Fibroblast of lung (primary cell): ENCODE measurements around the gene MTCH1. TPM values are rescaled to one million over a fixed set of nuclear protein-coding genes. Genes with fewer than 3 reads are reported as not detected.

Experiments used
- DNase-seq, 2 donors: peaks; one replicate each; pipeline versions ENCODE4 v3.0.0 to v3.0.0-alpha.2; 2010; ENCODE audit warnings: low read depth in 2 of 2
- H2AFZ ChIP-seq: 2 replicates; pipeline ENCODE4 v1.5.1; 2012; ENCODE audit warnings: low read length, control low read depth, inconsistent platforms
- H3K27ac ChIP-seq: 2 replicates; pipeline ENCODE4 v1.5.1; 2011; ENCODE audit warnings: low read length, control low read depth; ENCODE audit not compliant: insufficient read depth
- H3K27me3 ChIP-seq: 2 replicates; pipeline ENCODE4 v1.5.1; 2011; ENCODE audit warnings: mild to moderate bottlenecking, low read length; ENCODE audit not compliant: control insufficient read depth, insufficient read depth
- H3K36me3 ChIP-seq: 2 replicates; pipeline ENCODE4 v1.5.1; 2011; ENCODE audit warnings: low read length; ENCODE audit not compliant: control insufficient read depth, insufficient read depth
- H3K4me1 ChIP-seq: 2 replicates; pipeline ENCODE4 v1.5.1; 2011; ENCODE audit warnings: low read length; ENCODE audit not compliant: control insufficient read depth, insufficient read depth; ENCODE audit errors: extremely low read depth
- H3K4me2 ChIP-seq: 2 replicates; pipeline ENCODE4 v1.5.1; 2011; ENCODE audit warnings: low read length, control low read depth; ENCODE audit not compliant: insufficient read depth; ENCODE audit errors: extremely low read depth
- H3K4me3 ChIP-seq, 4 experiments: fragments of 200-600 bp in 1 of 4; sonication (generic) in 1 of 4; replicated peaks in 1 of 4; 2 replicates each; pipeline ENCODE4 v1.5.1; 2011 to 2016; ENCODE audit warnings: low read length in 4 of 4, low read depth in 3 of 4, mild to moderate bottlenecking in 3 of 4, control low read depth in 2 of 4, inconsistent platforms in 1 of 4, mixed read lengths in 1 of 4; ENCODE audit not compliant: insufficient read depth in 1 of 4; ENCODE audit errors: control extremely low read depth in 1 of 4
- H3K79me2 ChIP-seq: 2 replicates; pipeline ENCODE4 v1.5.1; 2012; ENCODE audit warnings: mild to moderate bottlenecking, low read length, inconsistent platforms; ENCODE audit not compliant: control insufficient read depth, insufficient read depth
- H3K9ac ChIP-seq: 2 replicates; pipeline ENCODE4 v1.5.1; 2011; ENCODE audit warnings: mild to moderate bottlenecking, low read length, control low read depth; ENCODE audit not compliant: insufficient read depth
- H3K9me3 ChIP-seq: 2 replicates; pipeline ENCODE4 v1.5.1; 2012; ENCODE audit warnings: low read depth, low read length; ENCODE audit not compliant: control insufficient read depth, insufficient read depth
- H4K20me1 ChIP-seq: 2 replicates; pipeline ENCODE4 v1.5.1; 2011; ENCODE audit warnings: low read length; ENCODE audit not compliant: control insufficient read depth, insufficient read depth; ENCODE audit errors: extremely low read depth
- CTCF ChIP-seq, 2 donors: IDR thresholded peaks in 1 of 2; conservative IDR thresholded peaks in 1 of 2; 1 replicate in 1 of 2; 2 replicates in 1 of 2; pipeline ENCODE4 v1.5.1; 2011 to 2012; ENCODE audit warnings: low read length in 2 of 2, control low read depth in 1 of 2, inconsistent platforms in 1 of 2, low read depth in 1 of 2, mild to moderate bottlenecking in 1 of 2
- EZH2 ChIP-seq: IDR thresholded peaks from 2 replicates; pipeline ENCODE4 v1.5.1; 2012; ENCODE audit warnings: low read length, control low read depth, mild to moderate bottlenecking; ENCODE audit errors: missing control alignments
- polyA plus RNA-seq, 2 donors: library from polyadenylated mRNA; depleted of rRNA in 1 of 2; stranded (reverse) in 1 of 2; unstranded in 1 of 2; fragments of >200 nt; gene quantifications; 2 replicates each; pipeline ENCODE4 v1.2.1, GENCODE V29; 2011 to 2012; ENCODE audit warnings: missing spikeins in 1 of 2
- total RNA-seq: library from RNA; depleted of rRNA; stranded (reverse); fragments of >200 nt; gene quantifications from 2 replicates; pipeline ENCODE4 v1.2.1, GENCODE V29; 2014

MTCH1 gene
- total and polyA plus RNA-seq, 2 donors (not counting 1 experiment from before 2014, with no cell fraction given) = 131 to 222 TPM

GRCh38 chr6:36958775-36959554 is 27.0 kb downstream of the MTCH1 start:
- Histone ChIP-seq H3K27me3 (peaks cover 2% of the 10 kb centered on the region), H3K4me2 (no peak overlapping the region), H3K9me3 (no peaks in the 10 kb centered on the region), H4K20me1 (no peaks in the 10 kb centered on the region), H3K9ac (no peak overlapping the region), H3K4me1 (no peaks in the 10 kb centered on the region), H3K36me3 (no peaks in the 10 kb centered on the region), H3K27ac (no peak overlapping the region), H2AFZ (no peak overlapping the region), H3K4me3 (no peak overlapping the region), H3K79me2 (no peaks in the 10 kb centered on the region)
- DNase-seq = no peak
- TF ChIP-seq CTCF (conservative IDR thresholded peaks at IDR 0.05 in 1 of 2, IDR thresholded peaks at IDR 0.05 in 1 of 2; ENCODE audit: low read depth in 1 of 2, low read length in 2 of 2) (no peak), EZH2 (no peak)

GRCh38 chr6:36957773-36958271 is 28.2 kb downstream of the MTCH1 start:
- Histone ChIP-seq H3K79me2 (no peaks in the 10 kb centered on the region), H3K9me3 (no peaks in the 10 kb centered on the region), H3K4me1 (no peaks in the 10 kb centered on the region), H2AFZ (no peak overlapping the region), H4K20me1 (no peaks in the 10 kb centered on the region), H3K4me2 (no peak overlapping the region), H3K36me3 (no peaks in the 10 kb centered on the region), H3K9ac (no peak overlapping the region), H3K27me3 (peaks cover 2% of the 10 kb centered on the region), H3K4me3 (no peak overlapping the region), H3K27ac (no peak overlapping the region)
- no peak for TF ChIP-seq CTCF (conservative IDR thresholded peaks at IDR 0.05 in 1 of 2, IDR thresholded peaks at IDR 0.05 in 1 of 2; ENCODE audit: low read depth in 1 of 2, low read length in 2 of 2)
- no peak for TF ChIP-seq EZH2
- DNase-seq = no peak

- no peaks in the 10 kb centered on the region for H3K9me3 ChIP-seq
- no peak overlapping the region for H3K9ac ChIP-seq
- no peak overlapping the region for H3K4me2 ChIP-seq
- no peak overlapping the region for H2AFZ ChIP-seq
- DNase-seq = no peak
- no peak for TF ChIP-seq EZH2
- no peak for TF ChIP-seq CTCF (conservative IDR thresholded peaks at IDR 0.05 in 1 of 2, IDR thresholded peaks at IDR 0.05 in 1 of 2; ENCODE audit: low read depth in 1 of 2, low read length in 2 of 2)
- H3K4me1 ChIP-seq = no peaks in the 10 kb centered on the region
- H3K79me2 ChIP-seq = no peaks in the 10 kb centered on the region
- H3K27me3 ChIP-seq = peaks cover 2% of the 10 kb centered on the region
- no peaks in the 10 kb centered on the region for H4K20me1 ChIP-seq
- no peak overlapping the region for H3K4me3 ChIP-seq
- no peaks in the 10 kb centered on the region for H3K36me3 ChIP-seq
- no peak overlapping the region for H3K27ac ChIP-seq
These were observed 29.6 kb downstream of the MTCH1 start for GRCh38 chr6:36956446-36956820.
